Glutamatergic neuron (in vitro differentiated cells): ENCODE data around the gene ZNF77. TPM values are rescaled to one million over a fixed set of nuclear protein-coding genes. Genes with fewer than 3 reads are reported as not detected.

Source experiments
- DNase-seq: peaks from one replicate; pipeline ENCODE4 v3.0.0; 2022
- H3K27ac Mint-ChIP-seq: one replicate; pipeline ENCODE4 v1.8.0; 2020; ENCODE audit warnings: mild to moderate bottlenecking, mixed read lengths, inconsistent platforms; ENCODE audit not compliant: unreplicated experiment
- H3K27me3 Mint-ChIP-seq: one replicate; pipeline ENCODE4 v1.8.0; 2020; ENCODE audit warnings: mild to moderate bottlenecking, moderate library complexity, mixed read lengths, inconsistent platforms; ENCODE audit not compliant: unreplicated experiment
- H3K36me3 Mint-ChIP-seq: one replicate; pipeline ENCODE4 v1.8.0; 2020; ENCODE audit warnings: mild to moderate bottlenecking, mixed read lengths, inconsistent platforms; ENCODE audit not compliant: unreplicated experiment
- H3K4me1 Mint-ChIP-seq: one replicate; pipeline ENCODE4 v1.8.0; 2020; ENCODE audit warnings: mild to moderate bottlenecking, low read depth, mixed read lengths, inconsistent platforms; ENCODE audit not compliant: unreplicated experiment
- H3K4me3 Mint-ChIP-seq: one replicate; pipeline ENCODE4 v1.8.0; 2020; ENCODE audit warnings: mild to moderate bottlenecking, mixed read lengths, inconsistent platforms; ENCODE audit not compliant: unreplicated experiment
- H3K9me3 Mint-ChIP-seq: one replicate; pipeline ENCODE4 v1.8.0; 2020; ENCODE audit warnings: mild to moderate bottlenecking, moderate library complexity, mixed read lengths, inconsistent platforms; ENCODE audit not compliant: unreplicated experiment
- total RNA-seq: library from RNA; stranded (reverse); fragmentation: NEBNext Ultra II Directional; extraction: Animal tissue kit (Norgen Biotek cat#: 25700); gene quantifications from one replicate; pipeline ENCODE4 v1.2.1, GENCODE V29; 2021; ENCODE audit not compliant: unreplicated experiment
- TF ChIP-seq, protein P1 (sequence below): fragments of 200-600 bp; sonication (generic); IDR thresholded peaks from one replicate; pipeline ENCODE4 v1.5.0; 2021; ENCODE audit not compliant: partially characterized antibody, unreplicated experiment

The ZNF77 gene
- total RNA-seq, 1 donor from 2014 or later, result 4.8 TPM

DNA sequence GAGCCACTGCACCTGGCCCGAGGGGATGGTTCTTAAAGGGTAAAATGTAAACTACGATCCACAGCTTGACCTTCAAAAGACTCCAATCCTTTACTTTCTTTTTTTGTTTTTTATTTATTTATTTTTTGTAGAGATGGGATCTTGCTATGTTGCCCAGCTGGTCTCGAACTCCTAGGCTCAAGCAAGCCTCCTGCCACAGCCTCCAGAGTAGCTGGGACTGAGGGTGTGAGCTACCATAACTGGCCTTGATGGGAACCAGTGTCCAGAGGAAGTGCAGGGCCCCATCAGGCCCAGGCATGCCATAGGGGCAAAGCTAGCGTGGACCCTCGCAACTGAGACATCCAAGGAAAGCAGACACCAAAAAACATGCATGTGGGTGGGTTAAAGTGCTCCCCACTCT is 18.4 kb upstream of the ZNF77 start:
- Mint-ChIP-seq H3K4me1 (peaks cover 2% of the 10 kb centered on the region), H3K36me3 (no peaks in the 10 kb centered on the region), H3K4me3 (no peak overlapping the region), H3K27ac (no peak overlapping the region), H3K27me3 (peaks cover 7% of the 10 kb centered on the region), H3K9me3 (peaks cover 4% of the 10 kb centered on the region)
- no peak for DNase-seq
- TF ChIP-seq, protein P1, sequence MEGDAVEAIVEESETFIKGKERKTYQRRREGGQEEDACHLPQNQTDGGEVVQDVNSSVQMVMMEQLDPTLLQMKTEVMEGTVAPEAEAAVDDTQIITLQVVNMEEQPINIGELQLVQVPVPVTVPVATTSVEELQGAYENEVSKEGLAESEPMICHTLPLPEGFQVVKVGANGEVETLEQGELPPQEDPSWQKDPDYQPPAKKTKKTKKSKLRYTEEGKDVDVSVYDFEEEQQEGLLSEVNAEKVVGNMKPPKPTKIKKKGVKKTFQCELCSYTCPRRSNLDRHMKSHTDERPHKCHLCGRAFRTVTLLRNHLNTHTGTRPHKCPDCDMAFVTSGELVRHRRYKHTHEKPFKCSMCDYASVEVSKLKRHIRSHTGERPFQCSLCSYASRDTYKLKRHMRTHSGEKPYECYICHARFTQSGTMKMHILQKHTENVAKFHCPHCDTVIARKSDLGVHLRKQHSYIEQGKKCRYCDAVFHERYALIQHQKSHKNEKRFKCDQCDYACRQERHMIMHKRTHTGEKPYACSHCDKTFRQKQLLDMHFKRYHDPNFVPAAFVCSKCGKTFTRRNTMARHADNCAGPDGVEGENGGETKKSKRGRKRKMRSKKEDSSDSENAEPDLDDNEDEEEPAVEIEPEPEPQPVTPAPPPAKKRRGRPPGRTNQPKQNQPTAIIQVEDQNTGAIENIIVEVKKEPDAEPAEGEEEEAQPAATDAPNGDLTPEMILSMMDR, result no peak

DNA sequence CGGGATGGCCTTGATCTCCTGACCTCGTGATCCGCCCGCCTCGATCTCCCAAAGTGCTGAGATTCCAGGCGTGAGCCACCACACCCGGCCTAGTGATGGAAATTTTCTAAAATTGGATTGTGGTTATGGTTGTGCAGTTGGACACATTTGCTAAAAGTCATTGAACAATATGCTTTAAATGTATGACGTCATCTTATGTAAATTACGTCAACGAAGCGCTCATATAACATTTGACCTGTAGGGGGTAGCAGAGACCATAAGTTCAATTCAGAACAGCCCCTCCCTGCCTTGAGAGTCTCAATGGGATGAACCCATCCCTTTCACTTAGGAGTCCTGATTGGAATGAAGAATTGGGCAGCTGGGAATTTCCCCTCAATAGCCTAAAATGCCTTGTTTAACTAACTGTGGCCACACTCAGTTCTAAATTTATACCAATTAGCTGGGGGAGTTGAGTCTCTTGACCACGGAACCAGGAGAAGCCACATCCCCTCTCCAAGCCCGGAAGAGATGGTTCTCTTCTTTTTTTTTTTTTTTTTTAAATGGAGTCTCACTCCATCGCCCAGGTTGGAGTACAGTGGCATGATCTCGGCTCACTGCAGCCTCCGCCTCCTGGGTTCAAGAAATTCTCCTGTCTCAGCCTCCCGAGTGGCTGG is 17.4 kb upstream of the ZNF77 start:
- H3K9me3 Mint-ChIP-seq, result peaks cover 4% of the 10 kb centered on the region
- H3K27ac Mint-ChIP-seq, result peak overlapping the region; percentile 62

DNA sequence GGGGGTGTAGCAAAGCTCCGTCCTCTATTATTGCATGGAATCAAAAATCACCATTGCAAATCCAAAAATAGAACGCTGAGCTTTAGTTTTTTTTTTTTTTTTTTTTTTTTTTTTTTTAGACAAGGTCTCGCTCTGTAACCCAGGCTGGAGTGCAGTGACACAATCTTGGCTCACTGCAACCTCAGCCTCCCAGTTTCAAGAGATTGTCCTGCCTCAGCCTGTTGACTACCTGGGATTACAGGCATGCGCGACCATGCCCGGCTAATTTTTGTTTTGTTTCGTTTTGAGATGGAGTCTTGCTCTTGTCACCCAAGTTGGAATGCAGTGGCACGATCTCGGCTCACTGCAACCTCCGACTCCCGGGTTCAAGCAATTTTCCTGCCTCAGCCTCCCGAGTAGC is 15.3 kb upstream of the ZNF77 start:
- peaks cover 9% of the 10 kb centered on the region for H3K27me3 Mint-ChIP-seq
- H3K36me3 Mint-ChIP-seq, result no peaks in the 10 kb centered on the region
- H3K9me3 Mint-ChIP-seq, result peaks cover 4% of the 10 kb centered on the region
- H3K27ac Mint-ChIP-seq, result no peak overlapping the region
- H3K4me1 Mint-ChIP-seq, result peaks cover 2% of the 10 kb centered on the region
- no peak overlapping the region for H3K4me3 Mint-ChIP-seq
- no peak for DNase-seq
- TF ChIP-seq, protein P1, result no peak

More for the DNA sequence above, 17.4 kb upstream of the ZNF77 start:
- Mint-ChIP-seq H3K4me1 (peaks cover 2% of the 10 kb centered on the region), H3K4me3 (peak overlapping the region; percentile 30), H3K27me3 (peaks cover 7% of the 10 kb centered on the region), H3K36me3 (no peaks in the 10 kb centered on the region)
- peak; percentile 40 for DNase-seq
- TF ChIP-seq, protein P1, result peak; percentile 85

DNA sequence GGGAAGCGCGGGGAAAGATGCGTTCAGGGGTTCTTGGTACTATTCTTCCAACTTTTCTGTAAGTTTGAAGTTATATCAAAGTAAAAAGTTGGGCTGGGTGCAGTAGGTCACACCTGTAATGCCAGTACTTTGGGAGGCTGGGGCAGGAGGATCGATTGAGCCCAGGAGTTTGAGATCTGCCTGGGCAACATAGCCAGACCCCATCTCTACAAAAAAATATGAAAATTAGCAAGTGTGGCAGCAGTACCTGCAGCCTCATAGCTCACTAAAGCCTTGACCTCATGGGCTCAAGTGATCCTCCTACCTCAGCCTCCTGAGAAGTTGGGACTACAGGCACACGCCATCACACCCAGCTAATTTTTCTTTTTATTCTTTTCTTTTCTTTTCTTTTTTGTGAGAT is 12.4 kb upstream of the ZNF77 start:
- no peak for DNase-seq
- TF ChIP-seq, protein P1, result no peak
- H3K4me1 Mint-ChIP-seq, result peaks cover under 1% of the 10 kb centered on the region
- H3K4me3 Mint-ChIP-seq, result no peak overlapping the region
- peaks cover 4% of the 10 kb centered on the region for H3K9me3 Mint-ChIP-seq
- no peaks in the 10 kb centered on the region for H3K36me3 Mint-ChIP-seq
- peaks cover 8% of the 10 kb centered on the region for H3K27me3 Mint-ChIP-seq
- no peak overlapping the region for H3K27ac Mint-ChIP-seq

- no peaks in the 10 kb centered on the region for H3K36me3 Mint-ChIP-seq
- DNase-seq, result no peak
- H3K9me3 Mint-ChIP-seq, result peaks cover 2% of the 10 kb centered on the region
- TF ChIP-seq, protein P1, result no peak
- H3K27me3 Mint-ChIP-seq, result peaks cover 5% of the 10 kb centered on the region
- no peak overlapping the region for H3K4me3 Mint-ChIP-seq
- H3K4me1 Mint-ChIP-seq, result peaks cover 5% of the 10 kb centered on the region
- H3K27ac Mint-ChIP-seq, result no peak overlapping the region
Measured at GRCh38 chr19:2952953-2953481, 8.2 kb upstream of the ZNF77 start.
